ENCODE data around the gene PRRC2B.

GRCh38 chr9:131454028-131454427 lies 60.1 kb downstream of the PRRC2B start:
- TF ChIP-seq ZNF274 (IDR thresholded peaks at IDR 0.05; ENCODE audit: low read depth, low read length), result no peak
- TF ChIP-seq SUZ12 (IDR thresholded peaks at IDR 0.05; ENCODE audit: extremely low read depth, insufficient read depth, insufficient read length), result no peak
- no peak for TF ChIP-seq YY1 (IDR thresholded peaks at IDR 0.05; ENCODE audit: insufficient read depth, insufficient read length)
